GM19463 (cell line): Measurements from ENCODE around the gene PUSL1.
A peak's percentile ranks its signal among the peaks of the same experiment; 100 is the strongest.

Experiments used
- ATAC-seq: cut with Tn5 transposase; IDR thresholded peaks from one replicate; pipeline ENCODE4 v1.9.1; 2021; ENCODE audit warnings: mild to moderate bottlenecking, moderate library complexity; ENCODE audit not compliant: unreplicated experiment

PUSL1 gene

GRCh38 chr1:1307923-1308755, at the start of gene PUSL1, which contains the start of gene ACAP3:
TSS of gene PUSL1 (plus strand) at chr1:1308597. CDS start at chr1:1308644, 47 bp downstream.
TSS of gene ACAP3 (minus strand) at chr1:1307930. CDS start at chr1:1307815, 115 bp downstream.
- peak; percentile 59 for ATAC-seq

GRCh38 chr1:1259119-1259488, 49.3 kb upstream of the PUSL1 start:
- no peak for ATAC-seq

- no peak for ATAC-seq
Observed at GRCh38 chr1:1259540-1259939, 48.9 kb upstream of the PUSL1 start.

GRCh38 chr1:1259951-1260600, 48.3 kb upstream of the PUSL1 start:
- ATAC-seq: no peak

GRCh38 chr1:1260843-1261560, 47.4 kb upstream of the PUSL1 start:
- ATAC-seq: no peak

DNA sequence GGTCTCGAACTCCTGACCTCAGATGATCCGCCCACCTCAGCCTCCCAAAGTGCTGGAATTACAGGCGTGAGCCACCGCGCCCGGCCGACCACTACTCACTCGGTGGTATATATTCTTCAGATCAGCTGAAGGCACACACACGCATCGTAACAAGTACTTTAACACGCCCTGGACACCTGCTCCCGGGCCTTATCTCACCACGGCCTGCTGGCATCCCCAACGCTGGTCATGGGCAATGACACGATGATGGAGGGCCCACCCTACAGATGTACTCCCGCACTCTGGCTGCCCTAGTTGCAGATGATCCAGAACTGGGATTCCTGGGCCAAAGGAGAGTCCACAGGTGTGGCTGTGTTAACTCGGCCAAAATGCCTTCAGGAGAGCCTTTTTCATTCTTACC, 46.3 kb upstream of the PUSL1 start:
- no peak for ATAC-seq

DNA sequence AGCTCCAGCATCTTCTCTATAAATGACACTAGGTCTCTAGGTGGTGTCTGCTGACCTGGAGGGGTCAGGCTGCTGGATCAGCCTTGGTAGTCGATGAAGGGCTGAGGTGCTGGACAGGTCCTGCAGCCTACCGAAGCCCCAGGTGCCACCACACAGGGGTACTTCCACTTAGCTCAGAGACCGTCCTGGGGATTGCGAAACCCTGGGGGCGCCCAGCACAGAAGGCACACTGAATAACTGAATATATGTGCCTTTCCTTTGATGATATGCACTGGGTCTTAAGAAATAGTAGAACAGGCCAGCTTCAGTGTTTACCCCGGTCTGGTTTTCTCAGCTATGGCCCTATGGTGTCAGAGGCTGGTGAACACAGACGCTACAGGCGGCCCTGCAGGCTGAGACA, 45.6 kb upstream of the PUSL1 start:
- no peak for ATAC-seq

GRCh38 chr1:1264026-1264425, 44.4 kb upstream of the PUSL1 start:
- no peak for ATAC-seq

DNA sequence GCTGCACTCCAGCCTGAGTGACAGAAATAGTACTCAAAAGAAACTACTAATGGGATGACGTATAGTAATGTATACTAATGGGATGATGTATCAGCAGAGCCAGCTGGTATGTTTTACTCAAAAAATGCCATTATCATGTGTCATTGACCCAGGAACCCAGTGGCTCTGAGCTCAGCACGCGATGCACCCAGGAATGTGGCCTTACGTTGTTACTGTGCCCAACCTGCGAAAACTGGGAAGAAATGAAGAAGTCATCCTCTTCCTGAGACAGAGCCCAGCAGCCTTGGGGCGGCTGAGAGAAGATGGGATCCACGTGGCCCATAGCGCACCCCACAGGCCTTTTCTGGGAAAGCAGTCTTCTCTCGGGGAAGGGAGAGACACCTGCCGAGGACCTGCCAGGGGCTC, 43.5 kb upstream of the PUSL1 start:
- ATAC-seq: no peak

GRCh38 chr1:1267488-1268283, 40.7 kb upstream of the PUSL1 start:
- no peak for ATAC-seq

GRCh38 chr1:1268284-1268682, 40.1 kb upstream of the PUSL1 start:
- ATAC-seq: no peak

GRCh38 chr1:1270813-1271212, 37.6 kb upstream of the PUSL1 start:
- no peak for ATAC-seq

- ATAC-seq: no peak
Observed at GRCh38 chr1:1272341-1273208, 35.8 kb upstream of the PUSL1 start.

- no peak for ATAC-seq
Observed at GRCh38 chr1:1273209-1273511, 35.2 kb upstream of the PUSL1 start.

GRCh38 chr1:1273512-1274298, 34.7 kb upstream of the PUSL1 start, which contains the start of gene UBE2J2:
TSS of gene UBE2J2 (minus strand) at chr1:1273854. CDS start at chr1:1267992, 5,862 bp downstream.
- peak; percentile 85 for ATAC-seq

GRCh38 chr1:1274299-1274930, 34.0 kb upstream of the PUSL1 start:
- no peak for ATAC-seq

DNA sequence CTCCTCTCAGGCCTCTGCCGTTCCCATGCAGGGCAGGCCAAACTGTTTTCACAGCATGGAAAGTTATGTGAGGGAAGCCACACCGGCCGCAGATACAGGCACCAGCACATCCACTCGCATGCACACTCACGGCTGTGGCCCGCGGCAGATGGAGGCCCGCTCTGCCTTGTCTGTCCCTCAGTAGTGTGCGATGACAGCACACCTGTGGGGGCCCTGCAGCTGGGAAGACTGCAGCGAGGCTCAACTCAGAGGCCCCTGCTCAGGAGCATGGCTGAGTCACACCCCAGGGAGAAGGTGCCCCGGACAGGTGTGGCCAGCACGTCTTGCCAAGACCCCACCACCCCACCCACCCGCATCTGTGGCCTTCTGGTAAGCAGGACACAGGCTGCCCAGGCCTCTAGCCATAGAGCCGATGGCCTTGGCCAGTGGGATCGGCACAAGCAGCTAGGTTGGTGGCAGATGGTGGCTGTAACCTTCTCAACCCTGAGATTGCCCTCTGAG, 33.4 kb upstream of the PUSL1 start:
- no peak for ATAC-seq

GRCh38 chr1:1275836-1276235, 32.6 kb upstream of the PUSL1 start:
- no peak for ATAC-seq

- no peak for ATAC-seq
Observed at GRCh38 chr1:1278620-1279019, 29.8 kb upstream of the PUSL1 start.
